Esophagus squamous epithelium (tissue), 4 donors: Measurements from ENCODE around the gene LCOR.

Experiments
- POLR2A ChIP-seq, 4 donors: fragments of 450-650 bp; IDR thresholded peaks; one replicate each; pipeline ENCODE4 v1.6.1; 2017; ENCODE audit warnings: antibody characterized with exemption in 4 of 4, mild to moderate bottlenecking in 4 of 4, moderate library complexity in 3 of 4
- TF ChIP-seq, protein P1 (sequence below), 6 experiments: fragments of 450-650 bp in 4 of 6; fragments of 200-600 bp in 2 of 6; sonication (generic) in 2 of 6; IDR thresholded peaks; one replicate each; pipeline ENCODE4 v1.5.1; 2016 to 2019; ENCODE audit warnings: antibody characterized with exemption in 6 of 6, mild to moderate bottlenecking in 4 of 6, moderate library complexity in 4 of 6

DNA sequence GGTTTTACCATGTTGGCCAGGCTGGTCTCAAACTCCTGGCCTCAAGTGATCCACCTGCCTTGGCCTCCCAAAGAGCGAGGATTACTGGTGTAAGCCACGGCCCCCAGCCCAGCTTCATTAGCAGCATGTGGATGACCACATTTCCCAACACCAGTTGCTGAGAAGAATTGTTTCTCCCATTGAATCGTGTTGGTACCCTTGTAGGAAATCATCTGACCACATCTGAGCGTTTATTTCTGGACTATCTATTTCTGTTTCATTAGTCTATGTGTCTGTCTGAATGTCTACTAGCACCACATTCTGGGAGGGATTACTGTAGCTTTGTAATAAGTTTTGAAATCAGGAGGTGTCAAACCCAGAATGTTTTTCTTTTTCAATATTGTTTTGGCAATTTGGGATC is 89.6 kb downstream of the LCOR start:
- TF ChIP-seq, protein P1, sequence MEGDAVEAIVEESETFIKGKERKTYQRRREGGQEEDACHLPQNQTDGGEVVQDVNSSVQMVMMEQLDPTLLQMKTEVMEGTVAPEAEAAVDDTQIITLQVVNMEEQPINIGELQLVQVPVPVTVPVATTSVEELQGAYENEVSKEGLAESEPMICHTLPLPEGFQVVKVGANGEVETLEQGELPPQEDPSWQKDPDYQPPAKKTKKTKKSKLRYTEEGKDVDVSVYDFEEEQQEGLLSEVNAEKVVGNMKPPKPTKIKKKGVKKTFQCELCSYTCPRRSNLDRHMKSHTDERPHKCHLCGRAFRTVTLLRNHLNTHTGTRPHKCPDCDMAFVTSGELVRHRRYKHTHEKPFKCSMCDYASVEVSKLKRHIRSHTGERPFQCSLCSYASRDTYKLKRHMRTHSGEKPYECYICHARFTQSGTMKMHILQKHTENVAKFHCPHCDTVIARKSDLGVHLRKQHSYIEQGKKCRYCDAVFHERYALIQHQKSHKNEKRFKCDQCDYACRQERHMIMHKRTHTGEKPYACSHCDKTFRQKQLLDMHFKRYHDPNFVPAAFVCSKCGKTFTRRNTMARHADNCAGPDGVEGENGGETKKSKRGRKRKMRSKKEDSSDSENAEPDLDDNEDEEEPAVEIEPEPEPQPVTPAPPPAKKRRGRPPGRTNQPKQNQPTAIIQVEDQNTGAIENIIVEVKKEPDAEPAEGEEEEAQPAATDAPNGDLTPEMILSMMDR (IDR thresholded peaks at IDR 0.05) = no peak
- no peak for TF ChIP-seq POLR2A (IDR thresholded peaks at IDR 0.05)
